GM21423 (cell line): ENCODE measurements around the gene UQCC5.

Source experiments
- ATAC-seq: cut with Tn5 transposase; IDR thresholded peaks from one replicate; pipeline ENCODE4 v1.9.1; 2021; ENCODE audit warnings: mild to moderate bottlenecking, moderate library complexity; ENCODE audit not compliant: unreplicated experiment

UQCC5 gene

GRCh38 chr3:52558436-52558835, 22.0 kb downstream of the UQCC5 start:
- no peak for ATAC-seq

- no peak for ATAC-seq
These were observed 24.8 kb downstream of the UQCC5 start for GRCh38 chr3:52561028-52561747.

GRCh38 chr3:52563984-52564383, 27.6 kb downstream of the UQCC5 start:
- ATAC-seq, result no peak

GRCh38 chr3:52568069-52568468, 31.7 kb downstream of the UQCC5 start:
- no peak for ATAC-seq

- no peak for ATAC-seq
These were observed 33.7 kb downstream of the UQCC5 start for GRCh38 chr3:52570076-52570475.

GRCh38 chr3:52572221-52572620, 35.8 kb downstream of the UQCC5 start:
- ATAC-seq, result no peak

GRCh38 chr3:52574056-52574965, 37.9 kb downstream of the UQCC5 start:
- no peak for ATAC-seq
